Epithelial cell of proximal tubule (primary cell): ENCODE measurements around the gene XPC. TPM values are rescaled to one million over a fixed set of nuclear protein-coding genes. Genes with fewer than 3 reads are reported as not detected.

Source experiments
- DNase-seq: peaks from one replicate; pipeline ENCODE4 v3.0.0-alpha.2; 2011; ENCODE audit warnings: low read depth
- H3K4me3 ChIP-seq: 2 replicates; pipeline ENCODE4 v1.5.1; 2011; ENCODE audit warnings: low read depth, mild to moderate bottlenecking, low read length
- CTCF ChIP-seq: conservative IDR thresholded peaks from 2 replicates; pipeline ENCODE4 v1.5.1; 2012; ENCODE audit warnings: low read depth, mild to moderate bottlenecking, low read length
- total RNA-seq: library from RNA; depleted of rRNA; stranded (reverse); fragments of >200 nt; gene quantifications from 2 replicates; pipeline ENCODE4 v1.2.3, GENCODE V29; 2015

The XPC gene
- total RNA-seq, 1 donor from 2014 or later, result 27.8 TPM

GRCh38 chr3:14200276-14200675, 21.9 kb upstream of the XPC start:
- H3K4me3 ChIP-seq, result no peak overlapping the region
- DNase-seq, result no peak
- no peak for TF ChIP-seq CTCF

GRCh38 chr3:14199641-14200040, 21.2 kb upstream of the XPC start:
- TF ChIP-seq CTCF, result no peak
- no peak for DNase-seq
- H3K4me3 ChIP-seq, result no peak overlapping the region

GRCh38 chr3:14194865-14195264, 16.5 kb upstream of the XPC start:
- TF ChIP-seq CTCF, result no peak
- H3K4me3 ChIP-seq, result no peak overlapping the region

GRCh38 chr3:14188041-14188754, 9.8 kb upstream of the XPC start:
- no peak for DNase-seq
- TF ChIP-seq CTCF, result no peak
- no peak overlapping the region for H3K4me3 ChIP-seq

More at GRCh38 chr3:14194865-14195264, 16.5 kb upstream of the XPC start:
- no peak for DNase-seq

- H3K4me3 ChIP-seq, result no peak overlapping the region
- DNase-seq, result no peak
Observed at GRCh38 chr3:14186854-14187458, 8.6 kb upstream of the XPC start.

GRCh38 chr3:14183015-14183577, 4.7 kb upstream of the XPC start:
- TF ChIP-seq CTCF, result no peak
- no peak for DNase-seq
- no peak overlapping the region for H3K4me3 ChIP-seq

More at GRCh38 chr3:14186854-14187458, 8.6 kb upstream of the XPC start:
- TF ChIP-seq CTCF, result no peak
